ENCODE data around the gene KRT13.

The KRT13 gene

GRCh38 chr17:41520821-41521521 lies 15.6 kb upstream of the KRT13 start:
- FAIRE-seq (no peak), DNase-seq (ENCODE audit: low spot score) (peak; percentile 52)

- DNase-seq (ENCODE audit: low spot score): no peak
These were observed 14.3 kb upstream of the KRT13 start for GRCh38 chr17:41519501-41520224.

GRCh38 chr17:41518789-41519449 lies 13.5 kb upstream of the KRT13 start, which contains the start of gene KRT15:
TSS of gene KRT15 (minus strand) at chr17:41518890. CDS start at chr17:41518827, 63 bp downstream.
- FAIRE-seq: peak; percentile 30
- no peak for DNase-seq (ENCODE audit: low spot score)

More at GRCh38 chr17:41519501-41520224, 14.3 kb upstream of the KRT13 start:
- FAIRE-seq: no peak

- no peak for DNase-seq (ENCODE audit: low spot score)
- FAIRE-seq: no peak
These were observed 12.6 kb upstream of the KRT13 start for GRCh38 chr17:41518031-41518430.

- DNase-seq (ENCODE audit: low spot score) (no peak), FAIRE-seq (no peak)
These were observed 11.4 kb upstream of the KRT13 start for GRCh38 chr17:41516830-41517283.

GRCh38 chr17:41516147-41516829 lies 10.9 kb upstream of the KRT13 start:
- no peak for FAIRE-seq
- no peak for DNase-seq (ENCODE audit: low spot score)

- no peak for DNase-seq (ENCODE audit: low spot score)
These were observed 7.7 kb upstream of the KRT13 start for GRCh38 chr17:41513168-41513547.

GRCh38 chr17:41512546-41513167 lies 7.2 kb upstream of the KRT13 start:
- no peak for DNase-seq (ENCODE audit: low spot score)
- FAIRE-seq: no peak

More at GRCh38 chr17:41513168-41513547, 7.7 kb upstream of the KRT13 start:
- FAIRE-seq: no peak

- DNase-seq (ENCODE audit: low spot score): no peak
- FAIRE-seq: no peak
These were observed 6.3 kb upstream of the KRT13 start for GRCh38 chr17:41511716-41512115.

GRCh38 chr17:41511116-41511515 lies 5.7 kb upstream of the KRT13 start:
- FAIRE-seq (no peak), DNase-seq (ENCODE audit: low spot score) (no peak)

GRCh38 chr17:41510251-41511065 lies 5.0 kb upstream of the KRT13 start:
- DNase-seq (ENCODE audit: low spot score): no peak
- FAIRE-seq: no peak

GRCh38 chr17:41507315-41507880 lies 2.0 kb upstream of the KRT13 start:
- DNase-seq (ENCODE audit: low spot score) (no peak), FAIRE-seq (no peak)

GRCh38 chr17:41505809-41506767 lies 676 bp upstream of the KRT13 start:
- DNase-seq (ENCODE audit: low spot score): no peak
- no peak for FAIRE-seq

GRCh38 chr17:41504246-41504977 lies 1.0 kb downstream of the KRT13 start:
- no peak for FAIRE-seq

GRCh38 chr17:41503202-41503601 lies 2.2 kb downstream of the KRT13 start:
- no peak for DNase-seq (ENCODE audit: low spot score)
- no peak for FAIRE-seq

More at GRCh38 chr17:41504246-41504977, 1.0 kb downstream of the KRT13 start:
- DNase-seq (ENCODE audit: low spot score): no peak

- DNase-seq (ENCODE audit: low spot score): peak; percentile 79
- FAIRE-seq: no peak
These were observed 5.1 kb downstream of the KRT13 start for GRCh38 chr17:41500131-41500911.

GRCh38 chr17:41499714-41500113 lies 5.7 kb downstream of the KRT13 start:
- FAIRE-seq (no peak), DNase-seq (ENCODE audit: low spot score) (no peak)
